Activated T-helper 17 cell treated with anti-CD3 and anti-CD28 coated beads, Interleukin-2, amount 50 U/mL, for 72 hours (primary cell): Measurements from ENCODE around the gene ADARB2. TPM values are rescaled to one million over a fixed set of nuclear protein-coding genes. Genes with fewer than 3 reads are reported as not detected.

Source experiments
- ATAC-seq: fragments of 150-1000 bp; cut with Tn5 transposase; replicated peaks from 2 replicates; pipeline ENCODE4 v1.10.0; 2021; ENCODE audit warnings: mild to moderate bottlenecking, moderate library complexity
- H3K27ac Mint-ChIP-seq: one replicate; pipeline ENCODE4 v1.8.0; 2022; ENCODE audit warnings: mixed read lengths
- H3K27me3 Mint-ChIP-seq: one replicate; pipeline ENCODE4 v1.8.0; 2022; ENCODE audit warnings: mixed read lengths
- H3K36me3 Mint-ChIP-seq: one replicate; pipeline ENCODE4 v1.8.0; 2022; ENCODE audit warnings: low read depth, mild to moderate bottlenecking, mixed read lengths
- H3K4me1 Mint-ChIP-seq: one replicate; pipeline ENCODE4 v1.8.0; 2022; ENCODE audit warnings: mixed read lengths
- H3K4me3 Mint-ChIP-seq: one replicate; pipeline ENCODE4 v1.8.0; 2022; ENCODE audit warnings: mild to moderate bottlenecking, mixed read lengths
- H3K9me3 Mint-ChIP-seq: one replicate; pipeline ENCODE4 v1.8.0; 2022; ENCODE audit warnings: mixed read lengths
- total RNA-seq, 2 donors: library from RNA; stranded (reverse); gene quantifications; one replicate each; pipeline ENCODE4 v1.2.3, GENCODE V29; 2022

Gene ADARB2
- total RNA-seq, 2 donors from 2014 or later = not detected

DNA sequence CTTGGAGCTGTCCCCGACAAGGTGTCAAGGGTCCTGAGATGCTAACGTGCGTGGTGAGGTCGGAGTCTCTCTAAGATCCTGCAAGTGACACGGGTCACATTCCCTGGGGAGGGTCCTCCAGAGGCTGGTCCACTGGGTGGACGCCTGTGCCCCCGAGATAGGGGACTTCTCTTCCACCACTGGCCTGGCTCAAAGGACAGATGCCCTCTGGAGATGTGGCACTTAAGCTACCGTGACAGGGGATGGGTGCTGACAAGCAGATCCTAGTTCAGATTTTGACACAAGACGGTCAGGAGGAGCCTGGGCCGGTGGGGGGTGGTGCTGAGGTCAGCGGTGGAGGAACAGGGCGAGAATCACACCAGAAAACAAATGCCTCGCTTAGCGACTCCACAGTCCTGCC lies 178.0 kb downstream of the ADARB2 start:
- Mint-ChIP-seq H3K27ac (no peak overlapping the region), H3K27me3 (peaks cover 15% of the 10 kb centered on the region), H3K9me3 (no peaks in the 10 kb centered on the region), H3K4me1 (no peaks in the 10 kb centered on the region), H3K36me3 (no peaks in the 10 kb centered on the region), H3K4me3 (no peak overlapping the region)
- ATAC-seq = no peak

DNA sequence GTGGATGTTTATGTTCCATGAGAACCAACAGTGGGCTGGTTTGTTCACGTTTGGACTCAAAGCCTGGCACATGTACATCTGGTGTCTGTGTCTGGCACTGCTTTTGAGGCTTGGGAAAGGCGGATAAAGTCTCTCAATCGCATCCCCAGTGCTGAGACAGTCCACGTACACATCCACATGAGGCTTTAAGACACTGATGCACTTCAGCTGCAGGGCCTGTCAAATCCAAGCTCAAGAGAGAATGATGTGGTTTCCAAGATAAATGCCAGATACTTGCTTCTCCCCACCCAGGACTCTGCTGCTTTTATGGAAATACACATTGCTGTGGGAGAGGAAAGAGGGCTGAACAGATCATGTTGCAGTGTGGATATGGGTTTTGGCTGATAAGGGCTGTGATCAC lies 178.4 kb downstream of the ADARB2 start:
- Mint-ChIP-seq H3K27me3 (peaks cover 15% of the 10 kb centered on the region), H3K4me1 (no peaks in the 10 kb centered on the region), H3K36me3 (no peaks in the 10 kb centered on the region), H3K9me3 (no peaks in the 10 kb centered on the region), H3K4me3 (no peak overlapping the region), H3K27ac (no peak overlapping the region)
- ATAC-seq = no peak

DNA sequence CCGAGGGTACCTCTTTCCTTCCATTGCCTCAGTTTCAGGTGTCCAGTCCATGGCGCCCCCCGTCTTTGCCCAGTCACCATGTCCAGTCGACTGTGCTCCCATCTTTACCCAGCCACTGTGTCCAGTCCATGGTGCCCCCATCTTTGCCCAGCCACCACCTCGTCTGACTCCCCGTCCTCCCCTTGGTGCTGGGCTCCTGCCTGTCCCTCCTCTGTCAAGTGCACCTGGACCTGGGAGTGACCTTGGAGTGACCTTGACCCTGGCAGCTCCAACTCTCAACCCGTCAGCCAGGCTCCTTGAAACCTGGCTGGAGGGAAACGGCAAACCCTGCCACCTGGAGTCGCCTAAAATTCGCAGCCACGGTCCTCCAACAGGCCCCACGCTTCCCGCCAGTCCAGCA lies 180.2 kb downstream of the ADARB2 start:
- H3K9me3 Mint-ChIP-seq = no peaks in the 10 kb centered on the region
- H3K27ac Mint-ChIP-seq = no peak overlapping the region
- no peak overlapping the region for H3K4me3 Mint-ChIP-seq
- H3K4me1 Mint-ChIP-seq = no peaks in the 10 kb centered on the region
- H3K36me3 Mint-ChIP-seq = no peaks in the 10 kb centered on the region
- H3K27me3 Mint-ChIP-seq = peaks cover 12% of the 10 kb centered on the region
- no peak for ATAC-seq

DNA sequence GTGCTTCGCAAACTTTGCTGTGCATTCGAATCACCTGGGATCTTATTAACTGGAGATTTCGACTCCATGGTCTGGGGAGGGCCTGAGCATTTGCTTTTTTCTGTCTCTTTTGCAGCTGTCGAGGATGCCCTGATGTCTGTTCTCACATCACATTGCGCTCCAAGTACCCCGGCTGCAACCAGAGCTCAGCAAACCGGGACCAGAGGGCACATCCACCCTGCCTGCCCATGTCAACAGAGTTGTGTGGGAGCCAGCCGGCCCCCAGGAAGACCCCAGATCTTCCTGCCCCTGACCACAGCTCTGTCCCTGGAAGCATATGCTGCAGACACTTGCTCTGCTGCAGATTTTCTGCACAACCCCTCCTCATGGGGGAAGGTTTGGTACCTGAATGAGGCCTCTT lies 180.8 kb downstream of the ADARB2 start:
- Mint-ChIP-seq H3K36me3 (no peaks in the 10 kb centered on the region), H3K27me3 (peaks cover 12% of the 10 kb centered on the region), H3K27ac (no peak overlapping the region), H3K9me3 (no peaks in the 10 kb centered on the region), H3K4me1 (no peaks in the 10 kb centered on the region), H3K4me3 (no peak overlapping the region)
- no peak for ATAC-seq

DNA sequence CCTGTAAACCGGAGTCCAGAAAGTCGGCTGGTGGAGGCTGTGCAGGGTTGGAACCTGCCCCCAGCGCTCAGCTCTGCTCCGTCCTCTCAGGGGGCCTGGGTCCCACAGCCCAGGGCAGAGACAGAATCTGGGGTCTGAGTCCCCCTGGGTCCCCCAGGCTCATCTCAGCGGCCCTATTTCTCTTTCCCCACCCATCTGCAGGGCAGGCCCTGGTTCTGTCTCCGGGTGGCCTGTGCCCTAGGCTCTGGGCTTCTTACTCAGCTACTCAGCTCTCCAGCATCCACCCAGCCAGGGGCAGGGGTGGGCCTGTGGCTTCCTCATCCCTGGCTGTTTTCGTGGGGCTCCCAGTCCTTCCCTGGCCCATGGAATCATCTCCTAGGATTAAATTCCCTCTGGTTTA lies 183.4 kb downstream of the ADARB2 start:
- H3K4me1 Mint-ChIP-seq = peaks cover 11% of the 10 kb centered on the region
- no peak overlapping the region for H3K27ac Mint-ChIP-seq
- ATAC-seq = no peak
- no peaks in the 10 kb centered on the region for H3K36me3 Mint-ChIP-seq
- H3K4me3 Mint-ChIP-seq = no peak overlapping the region
- H3K9me3 Mint-ChIP-seq = no peaks in the 10 kb centered on the region
- peaks cover 9% of the 10 kb centered on the region for H3K27me3 Mint-ChIP-seq

DNA sequence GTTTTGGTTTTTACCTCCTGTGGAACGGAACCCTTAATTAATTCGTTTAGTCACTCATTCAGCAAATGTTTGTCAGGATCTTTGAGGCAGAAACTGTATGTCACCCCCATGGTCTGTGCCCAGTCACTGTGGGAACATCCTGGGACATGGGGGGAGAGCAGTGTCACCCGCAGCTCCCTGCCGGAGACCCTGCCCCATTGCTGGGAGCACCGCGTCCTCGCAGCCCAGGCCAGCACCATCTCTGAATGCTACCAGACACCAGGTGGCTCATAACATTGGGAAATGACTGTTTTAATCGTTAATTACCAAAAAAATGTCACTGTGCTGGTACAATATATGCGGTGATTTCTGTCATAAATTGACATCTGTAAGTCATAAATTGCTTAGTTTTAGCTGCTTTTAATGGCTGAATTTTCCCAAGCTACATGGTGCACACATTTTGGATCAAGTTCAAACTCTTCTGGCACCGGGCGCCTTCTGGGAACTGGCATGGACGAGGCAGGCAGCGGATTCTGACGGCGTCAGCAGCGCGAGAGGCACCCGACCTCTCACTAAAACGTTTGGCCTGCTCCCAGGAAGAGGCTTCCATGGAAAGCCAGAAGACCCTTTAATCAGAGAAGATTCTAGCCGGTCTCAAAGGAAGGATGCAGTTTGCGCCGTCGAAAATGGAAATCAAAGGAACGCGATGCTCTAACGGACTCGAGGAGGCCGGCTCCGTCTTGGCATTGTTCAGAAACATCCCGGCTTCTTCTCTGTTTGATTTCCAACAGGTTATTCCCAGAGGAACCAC lies 184.2 kb downstream of the ADARB2 start:
- no peak overlapping the region for H3K4me3 Mint-ChIP-seq
- peaks cover 5% of the 10 kb centered on the region for H3K9me3 Mint-ChIP-seq
- H3K4me1 Mint-ChIP-seq = peaks cover 11% of the 10 kb centered on the region
- ATAC-seq = no peak
- H3K36me3 Mint-ChIP-seq = no peaks in the 10 kb centered on the region
- no peak overlapping the region for H3K27ac Mint-ChIP-seq
- peaks cover 3% of the 10 kb centered on the region for H3K27me3 Mint-ChIP-seq

DNA sequence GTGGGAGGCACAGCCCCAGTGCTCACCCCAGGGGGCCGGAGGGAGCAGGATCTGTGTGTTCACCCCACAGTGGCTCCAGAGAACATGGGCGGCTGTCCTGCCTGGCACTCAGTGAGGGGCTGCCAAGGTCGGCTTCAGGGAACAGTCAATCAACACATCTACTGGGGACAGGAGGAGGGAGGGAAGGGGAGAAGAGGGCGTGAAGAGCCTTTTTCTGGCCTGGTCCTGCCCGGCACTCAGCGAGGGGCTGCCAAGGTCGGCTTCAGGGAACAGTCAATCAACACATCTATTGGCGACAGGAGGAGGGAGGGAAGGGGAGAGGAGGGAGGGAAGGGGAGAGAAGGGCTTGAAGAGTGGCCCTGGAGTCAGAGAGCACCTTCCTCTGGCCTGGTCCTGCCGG lies 184.9 kb downstream of the ADARB2 start:
- Mint-ChIP-seq H3K27ac (no peak overlapping the region), H3K4me3 (no peak overlapping the region), H3K27me3 (peaks cover 3% of the 10 kb centered on the region), H3K4me1 (peaks cover 11% of the 10 kb centered on the region), H3K36me3 (no peaks in the 10 kb centered on the region), H3K9me3 (peaks cover 5% of the 10 kb centered on the region)
- ATAC-seq = no peak

DNA sequence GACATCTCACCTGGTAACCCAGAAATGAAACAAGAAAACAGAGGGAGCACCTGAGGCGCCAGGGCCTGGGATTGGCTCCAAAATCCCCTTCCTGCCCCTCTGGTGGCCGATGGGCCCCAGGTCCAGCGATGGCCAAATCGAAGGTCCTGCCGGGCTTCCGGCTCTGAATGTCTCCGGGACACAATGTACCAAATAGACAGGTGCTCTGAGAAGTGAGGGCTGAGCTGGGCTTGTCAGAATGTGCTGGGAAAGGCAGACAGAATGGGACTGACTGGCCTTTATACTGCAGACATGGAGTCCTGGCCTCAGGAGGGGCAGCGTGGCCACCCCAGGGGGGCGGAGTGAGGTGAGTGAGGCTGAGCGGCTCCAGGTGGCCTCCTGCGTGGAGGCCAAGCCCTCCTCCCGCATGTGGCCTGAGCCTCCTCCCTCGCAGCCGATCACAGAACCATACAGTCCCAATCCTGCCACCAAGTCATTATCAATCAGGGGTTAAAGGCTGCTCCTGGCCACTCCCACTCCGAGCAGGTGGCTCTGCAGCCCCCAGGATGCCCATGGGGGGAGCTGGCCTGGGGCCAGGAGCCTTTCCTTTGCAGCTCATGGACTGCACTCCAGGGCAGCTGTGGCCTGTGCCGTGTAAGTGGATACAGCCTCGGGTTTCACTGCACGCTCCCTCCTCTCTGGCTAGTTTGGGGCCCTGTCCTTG lies 185.5 kb downstream of the ADARB2 start:
- Mint-ChIP-seq H3K4me3 (no peak overlapping the region), H3K4me1 (peaks cover 11% of the 10 kb centered on the region), H3K36me3 (no peaks in the 10 kb centered on the region), H3K9me3 (peaks cover 5% of the 10 kb centered on the region), H3K27ac (no peak overlapping the region), H3K27me3 (no peaks in the 10 kb centered on the region)
- ATAC-seq = no peak

DNA sequence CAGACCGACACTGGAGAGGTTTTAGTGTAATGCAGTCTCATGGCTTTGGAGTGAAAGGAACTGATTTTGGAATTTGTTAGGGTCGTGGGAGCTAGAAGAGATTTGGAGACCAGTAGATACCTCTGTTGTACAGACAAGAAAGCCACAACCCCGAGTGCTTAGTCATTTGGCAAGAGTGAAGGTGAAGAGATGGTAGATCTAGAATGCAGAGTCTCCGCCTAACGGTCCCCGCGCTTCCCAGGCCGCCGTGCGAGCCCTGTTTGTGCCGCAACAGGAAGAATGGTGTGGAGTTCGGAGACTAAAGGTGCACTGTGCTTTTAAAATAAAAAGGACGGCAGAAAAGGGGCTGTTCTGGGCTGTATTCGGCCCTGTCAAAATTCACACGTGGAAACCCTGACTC lies 186.7 kb downstream of the ADARB2 start:
- Mint-ChIP-seq H3K27ac (peak overlapping the region; percentile 15), H3K36me3 (no peaks in the 10 kb centered on the region), H3K9me3 (peaks cover 5% of the 10 kb centered on the region), H3K4me1 (peaks cover 11% of the 10 kb centered on the region), H3K27me3 (no peaks in the 10 kb centered on the region), H3K4me3 (peak overlapping the region; percentile 19)
- peak; percentile 39 for ATAC-seq

DNA sequence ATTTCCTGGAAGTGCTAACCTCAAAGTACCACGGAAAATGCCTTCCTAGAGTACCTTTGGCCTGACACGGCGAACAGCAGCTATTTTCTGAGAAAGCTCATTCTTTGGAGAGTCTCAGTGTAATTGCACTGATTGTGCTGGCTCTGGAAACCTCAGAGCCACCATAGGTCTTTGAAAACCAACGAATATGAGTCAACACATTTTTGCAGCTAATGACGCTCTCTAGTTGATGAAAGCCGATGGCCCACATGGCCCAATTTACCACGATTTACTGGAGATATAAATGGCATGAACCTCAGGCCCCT lies 187.1 kb downstream of the ADARB2 start:
- H3K4me3 Mint-ChIP-seq = peak overlapping the region; percentile 19
- H3K27ac Mint-ChIP-seq = peak overlapping the region; percentile 15

DNA sequence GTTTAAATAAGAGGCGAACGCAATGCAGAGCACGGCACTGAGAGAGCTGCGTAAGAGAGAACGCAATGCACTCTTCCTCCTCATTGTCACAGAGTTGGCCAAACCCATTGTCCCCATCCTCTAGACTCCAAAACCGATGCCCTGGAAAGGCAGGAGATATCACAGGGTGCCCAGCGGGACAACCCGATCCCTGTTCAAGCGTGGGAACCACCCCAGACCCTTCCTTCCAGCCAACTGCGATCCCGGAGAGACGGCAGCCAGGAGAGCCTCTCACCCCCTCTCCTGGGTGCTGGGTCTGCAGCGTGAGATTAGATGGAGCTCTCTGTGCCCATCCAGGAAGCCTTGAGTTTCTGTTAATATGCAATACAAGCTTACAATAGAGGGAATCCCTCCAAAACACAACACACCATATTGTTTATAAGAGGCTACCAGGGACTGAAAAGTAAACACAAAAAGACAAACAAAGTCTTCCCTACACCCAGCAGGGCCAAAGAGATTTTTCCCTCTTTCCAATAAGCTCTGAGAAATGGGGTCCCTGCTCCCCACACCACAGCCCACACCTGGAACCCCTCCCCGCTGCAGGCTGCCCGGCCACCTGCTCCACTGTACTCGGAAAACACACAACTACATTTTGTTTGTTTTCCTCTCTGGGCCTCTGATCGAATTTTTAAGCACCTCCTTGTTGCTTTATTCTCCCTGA lies 187.6 kb downstream of the ADARB2 start:
- Mint-ChIP-seq H3K27me3 (no peaks in the 10 kb centered on the region), H3K4me3 (peak overlapping the region; percentile 19), H3K4me1 (peaks cover 11% of the 10 kb centered on the region), H3K9me3 (peaks cover 5% of the 10 kb centered on the region), H3K27ac (peak overlapping the region; percentile 15), H3K36me3 (no peaks in the 10 kb centered on the region)
- ATAC-seq = no peak

More for the DNA sequence above, 187.1 kb downstream of the ADARB2 start:
- Mint-ChIP-seq H3K4me1 (peaks cover 11% of the 10 kb centered on the region), H3K27me3 (no peaks in the 10 kb centered on the region), H3K36me3 (no peaks in the 10 kb centered on the region), H3K9me3 (peaks cover 5% of the 10 kb centered on the region)
- ATAC-seq = peak; percentile 42

GRCh38 chr10:1548596-1548995 lies 188.7 kb downstream of the ADARB2 start:
- no peaks in the 10 kb centered on the region for H3K36me3 Mint-ChIP-seq
- no peak overlapping the region for H3K27ac Mint-ChIP-seq
- H3K4me1 Mint-ChIP-seq = peaks cover 11% of the 10 kb centered on the region
- no peak for ATAC-seq
- H3K4me3 Mint-ChIP-seq = no peak overlapping the region
- peaks cover 5% of the 10 kb centered on the region for H3K9me3 Mint-ChIP-seq
- H3K27me3 Mint-ChIP-seq = no peaks in the 10 kb centered on the region

- peaks cover 5% of the 10 kb centered on the region for H3K9me3 Mint-ChIP-seq
- H3K4me1 Mint-ChIP-seq = peaks cover 11% of the 10 kb centered on the region
- no peak for ATAC-seq
- no peaks in the 10 kb centered on the region for H3K36me3 Mint-ChIP-seq
- H3K27ac Mint-ChIP-seq = no peak overlapping the region
- no peak overlapping the region for H3K4me3 Mint-ChIP-seq
- no peaks in the 10 kb centered on the region for H3K27me3 Mint-ChIP-seq
Observed at GRCh38 chr10:1548146-1548545, 189.2 kb downstream of the ADARB2 start.

DNA sequence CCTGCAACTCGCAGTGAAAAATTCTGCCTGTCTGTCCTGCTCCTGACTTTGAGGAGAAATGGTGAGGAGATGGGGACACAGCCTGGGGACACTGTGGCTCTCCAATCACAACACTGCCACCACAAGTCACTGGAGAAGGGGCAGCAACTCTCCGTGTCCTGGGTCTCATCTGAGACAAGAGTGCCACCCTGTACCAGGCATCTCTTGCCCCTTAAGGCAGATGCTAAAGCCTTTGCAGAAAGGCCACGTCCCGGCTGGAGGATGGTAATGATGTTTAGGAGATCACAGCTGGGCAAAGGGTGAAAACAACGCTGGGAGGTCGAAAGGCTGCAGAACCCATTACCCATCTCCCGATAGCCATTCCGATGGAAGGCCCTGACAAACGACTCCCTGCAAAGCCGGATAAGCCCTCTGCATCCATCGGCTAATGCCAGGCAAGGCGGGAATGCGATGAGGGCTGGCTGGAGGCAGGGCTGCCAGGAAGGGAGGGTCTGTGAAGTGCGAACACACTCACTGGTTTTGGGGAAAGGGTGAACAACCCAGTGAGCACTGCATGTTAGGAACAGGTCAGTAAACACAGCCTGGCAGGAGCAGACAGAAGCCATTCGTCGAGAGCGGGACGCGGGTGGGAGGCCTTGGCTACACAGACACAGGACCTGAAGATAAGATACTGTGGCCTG lies 190.8 kb downstream of the ADARB2 start:
- Mint-ChIP-seq H3K27me3 (no peaks in the 10 kb centered on the region), H3K4me1 (peaks cover 11% of the 10 kb centered on the region), H3K9me3 (peaks cover 5% of the 10 kb centered on the region), H3K27ac (no peak overlapping the region), H3K4me3 (no peak overlapping the region), H3K36me3 (no peaks in the 10 kb centered on the region)
- ATAC-seq = no peak
